Measurements from ENCODE around the gene BRD1.

DNA sequence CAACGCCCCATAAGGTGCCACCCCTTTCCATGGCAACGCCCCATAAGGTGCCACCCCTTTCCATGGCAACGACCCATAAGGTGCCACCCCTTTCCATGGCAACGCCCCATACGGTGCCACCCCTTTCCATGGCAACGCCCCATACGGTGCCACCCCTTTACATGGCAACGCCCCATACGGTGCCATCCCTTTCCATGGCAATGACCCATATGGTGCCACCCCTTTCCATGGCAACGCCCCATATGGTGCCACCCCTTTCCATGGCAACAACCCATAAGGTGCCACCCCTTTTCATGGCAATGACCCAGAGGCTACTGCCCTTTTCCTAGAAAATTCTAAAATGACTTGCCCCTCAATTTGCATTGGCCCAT lies 72.1 kb downstream of the BRD1 start:
- TF ChIP-seq POLR2A (IDR thresholded peaks at IDR 0.05; ENCODE audit: low read depth, low read length): no peak
- TF ChIP-seq POLR2AphosphoS5 (IDR thresholded peaks at IDR 0.05; ENCODE audit: low read depth, low read length): no peak

Measured in GM12892 (cell line).